D341Med (cell line): Measurements from ENCODE around the gene ALAD.
"Not testable (repeated sequence)": the region's sequence is repeated elsewhere in the genome, so short reads cannot be mapped to it uniquely, and the experiment has no call there.

Experiments used
- DNase-seq: peaks from one replicate; pipeline ENCODE4 v3.0.0; 2012; ENCODE audit warnings: low spot score

The ALAD gene

DNA sequence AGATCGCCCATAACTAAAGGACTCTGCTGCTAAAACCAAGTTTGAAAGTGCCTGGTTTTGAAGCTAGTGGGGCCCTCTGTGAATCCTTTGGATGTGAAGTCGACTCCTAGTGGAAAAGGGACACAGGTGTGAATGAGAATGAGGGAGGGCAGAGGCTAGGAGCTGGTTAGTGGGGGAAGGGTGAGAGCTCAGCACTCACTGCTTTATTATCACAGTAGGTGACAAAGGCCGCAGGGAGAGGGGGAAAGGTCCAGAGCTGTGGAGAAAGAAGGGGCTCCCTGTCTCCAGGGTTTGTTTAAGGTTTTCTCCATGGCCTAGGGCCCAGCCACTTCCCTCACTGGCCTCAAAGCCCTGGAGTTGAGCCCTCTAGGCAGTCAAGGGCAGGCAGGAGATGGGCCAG is 27.8 kb downstream of the ALAD start:
- DNase-seq: no peak

- no peak for DNase-seq
These were observed 29.0 kb downstream of the ALAD start for GRCh38 chr9:113372059-113372458.

DNA sequence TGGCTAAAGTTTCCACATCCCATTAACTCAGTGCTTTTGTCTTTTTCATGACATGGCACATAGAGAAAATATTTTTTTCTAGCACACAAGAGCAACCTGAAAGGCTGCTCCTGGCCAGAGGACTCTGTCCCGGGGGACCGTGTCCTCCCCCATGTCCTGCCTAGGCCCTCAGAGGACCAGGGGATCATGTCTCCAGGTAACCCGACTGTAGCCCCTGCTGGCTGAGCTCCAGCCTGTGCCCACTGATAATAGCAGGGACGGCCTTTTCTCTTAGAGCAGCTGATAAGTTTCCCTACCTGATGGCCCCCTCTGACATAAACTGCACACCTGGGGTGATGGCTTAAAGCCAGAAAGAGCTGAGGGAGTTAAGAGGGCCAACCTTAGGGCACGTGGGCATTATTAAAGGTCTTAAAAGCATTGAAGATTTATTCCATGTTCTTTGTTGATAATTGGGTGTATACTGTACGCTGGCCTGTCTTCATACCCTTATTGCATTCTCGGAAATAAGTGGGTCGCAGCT is 30.2 kb downstream of the ALAD start:
- DNase-seq: no peak

- no peak for DNase-seq
These were observed 31.3 kb downstream of the ALAD start for GRCh38 chr9:113369855-113370140.

- DNase-seq: no peak
These were observed 31.9 kb downstream of the ALAD start for GRCh38 chr9:113368982-113369854.

GRCh38 chr9:113368348-113368981 is 32.6 kb downstream of the ALAD start:
- no peak for DNase-seq

GRCh38 chr9:113365652-113366051 is 35.4 kb downstream of the ALAD start:
- DNase-seq: not testable (repeated sequence)

- no peak for DNase-seq
These were observed 36.1 kb downstream of the ALAD start for GRCh38 chr9:113364951-113365350.

- DNase-seq: no peak
These were observed 37.7 kb downstream of the ALAD start for GRCh38 chr9:113363336-113363735.

GRCh38 chr9:113361304-113362018 is 39.6 kb downstream of the ALAD start:
- no peak for DNase-seq

DNA sequence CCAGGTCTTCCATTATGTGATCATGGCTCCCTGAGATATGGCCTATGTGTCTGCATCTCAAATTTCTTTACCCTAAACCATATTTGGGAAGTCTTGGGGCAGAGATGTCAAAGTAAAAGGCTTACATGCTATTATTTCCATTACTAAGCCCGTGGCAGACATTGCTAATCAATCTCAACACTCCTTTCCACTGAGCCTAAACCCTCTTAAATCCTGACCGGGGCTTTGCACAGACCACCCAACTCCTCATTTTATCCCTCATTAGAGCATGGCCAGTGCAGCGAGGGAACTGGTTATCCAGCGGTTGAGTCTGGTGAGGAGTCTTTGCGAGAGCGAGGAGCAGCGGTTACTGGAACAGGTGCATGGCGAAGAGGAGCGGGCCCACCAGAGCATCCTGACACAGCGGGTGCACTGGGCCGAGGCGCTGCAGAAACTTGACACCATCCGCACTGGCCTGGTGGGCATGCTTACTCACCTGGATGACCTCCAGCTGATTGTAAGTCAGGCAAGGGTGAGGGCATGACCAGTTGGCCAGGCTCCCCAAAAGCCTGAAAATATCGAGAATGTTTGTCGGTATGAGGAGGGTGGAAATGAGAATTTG is 40.7 kb downstream of the ALAD start:
- DNase-seq: no peak

- no peak for DNase-seq
These were observed 41.7 kb downstream of the ALAD start for GRCh38 chr9:113359385-113359784.

DNA sequence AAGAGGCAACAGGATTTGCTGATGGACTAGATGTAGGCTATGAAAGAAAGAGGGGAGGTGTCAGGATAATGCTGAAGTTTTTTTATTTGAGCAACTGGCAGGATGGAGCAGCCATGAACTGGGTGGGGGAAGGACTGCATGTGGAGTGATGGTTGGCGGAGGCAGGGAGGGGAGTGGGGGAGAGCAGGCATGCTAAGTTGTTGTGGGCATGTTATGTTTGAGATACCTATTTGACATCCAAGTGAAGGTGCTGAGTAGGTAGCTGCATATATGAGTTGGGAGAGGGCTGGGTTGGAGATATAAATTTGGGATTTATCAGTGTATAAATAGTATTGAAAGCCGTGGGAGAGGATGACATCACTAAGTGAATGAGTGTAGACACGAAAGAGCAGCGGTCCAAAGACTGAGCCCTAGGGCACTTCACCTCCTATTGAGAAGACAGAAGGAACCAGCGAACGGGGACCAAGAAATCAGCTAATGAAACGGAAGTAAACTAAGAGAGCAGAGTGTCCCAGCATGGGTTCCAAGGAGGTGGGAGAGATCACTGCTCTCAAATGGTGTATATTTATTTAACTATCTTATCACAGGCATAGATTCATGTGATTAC is 44.3 kb downstream of the ALAD start:
- no peak for DNase-seq

- DNase-seq: no peak
These were observed 46.0 kb downstream of the ALAD start for GRCh38 chr9:113355040-113355596.

- no peak for DNase-seq
These were observed 48.7 kb downstream of the ALAD start for GRCh38 chr9:113352411-113352810.

GRCh38 chr9:113352006-113352405 is 49.1 kb downstream of the ALAD start:
- DNase-seq: no peak

- no peak for DNase-seq
These were observed 50.1 kb downstream of the ALAD start for GRCh38 chr9:113350937-113351336.

- no peak for DNase-seq
These were observed 50.9 kb downstream of the ALAD start for GRCh38 chr9:113350107-113350661.

GRCh38 chr9:113349445-113350094 is 51.5 kb downstream of the ALAD start, which contains the start of gene BSPRY:
Gene BSPRY, plus strand, starts transcription at chr9:113349541. Its CDS starts 39 bp downstream, at chr9:113349580.
- no peak for DNase-seq

DNA sequence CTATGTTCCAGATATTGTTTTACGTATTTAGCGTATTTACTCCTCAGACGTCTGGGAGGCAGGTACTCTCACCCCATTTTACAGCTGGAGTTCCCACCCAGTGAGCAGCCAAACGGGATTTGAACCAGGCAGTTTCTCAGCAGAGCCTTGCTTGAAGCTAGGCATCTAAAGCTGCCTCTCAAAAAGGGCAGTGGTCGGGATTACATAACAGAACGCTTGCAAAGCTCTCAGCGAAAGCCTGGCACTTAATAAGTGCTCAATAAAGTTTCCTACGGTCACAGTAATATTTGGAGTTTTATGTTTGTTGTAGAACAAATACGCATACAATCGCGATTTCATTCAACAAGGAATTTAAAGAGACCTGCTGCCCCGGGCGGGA is 52.0 kb downstream of the ALAD start:
- DNase-seq: no peak

DNA sequence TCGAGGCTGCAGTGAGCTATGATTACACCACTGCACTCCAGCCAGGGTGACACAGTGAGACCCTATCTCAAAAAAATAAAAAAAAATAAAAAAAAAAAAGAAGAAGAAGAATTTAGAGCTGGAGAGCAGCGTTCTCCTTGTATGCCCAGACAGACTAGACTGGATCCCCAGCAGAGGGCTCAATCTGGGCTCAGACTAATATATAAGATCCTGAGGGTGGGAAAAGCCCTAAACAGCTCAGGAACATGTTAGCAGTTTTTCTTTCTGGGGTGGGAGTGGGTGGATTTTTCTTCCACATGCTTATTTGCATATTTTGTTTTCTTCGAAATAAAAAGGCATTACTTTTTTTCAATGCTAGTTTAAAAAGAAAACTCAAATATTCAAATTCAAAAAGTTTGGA is 52.6 kb downstream of the ALAD start:
- DNase-seq: no peak
